Upper lobe of left lung (tissue), 4 donors: ENCODE data around the gene CEP131.

Source experiments
- EP300 ChIP-seq, 4 donors: sonication (generic); formaldehyde crosslinking; IDR thresholded peaks; one replicate each; pipeline ENCODE4 v1.5.1; 2017; ENCODE audit warnings: antibody characterized with exemption in 4 of 4, control low read depth in 2 of 4
- POLR2A ChIP-seq, 4 donors: fragments of 450-650 bp; IDR thresholded peaks; one replicate each; pipeline ENCODE4 v1.5.1; 2016 to 2017; ENCODE audit warnings: antibody characterized with exemption in 4 of 4, mild to moderate bottlenecking in 2 of 4
- POLR2AphosphoS5 ChIP-seq, 2 donors: sonication (generic); formaldehyde crosslinking; IDR thresholded peaks; one replicate each; pipeline ENCODE4 v1.5.1; 2017; ENCODE audit warnings: antibody characterized with exemption in 2 of 2
- TF ChIP-seq, protein P1 (sequence below), 6 experiments: fragments of 450-650 bp in 4 of 6; fragments of 200-600 bp in 2 of 6; sonication (generic) in 2 of 6; IDR thresholded peaks; one replicate each; pipeline ENCODE4 v1.5.1; 2016 to 2019; ENCODE audit warnings: antibody characterized with exemption in 6 of 6

DNA sequence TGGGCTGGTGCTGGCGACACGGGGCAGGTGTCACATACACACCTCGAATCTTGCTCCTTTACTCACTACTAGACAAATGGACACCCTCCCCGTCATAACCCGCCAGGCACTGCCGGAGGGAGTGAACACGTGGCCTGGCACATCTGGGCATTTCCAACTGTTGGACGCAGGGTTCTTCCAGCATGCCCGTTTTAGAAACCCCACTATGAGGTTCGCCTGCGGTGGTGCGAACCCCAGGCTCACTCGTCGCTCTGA, 6.8 kb upstream of the CEP131 start:
- TF ChIP-seq, protein P1, sequence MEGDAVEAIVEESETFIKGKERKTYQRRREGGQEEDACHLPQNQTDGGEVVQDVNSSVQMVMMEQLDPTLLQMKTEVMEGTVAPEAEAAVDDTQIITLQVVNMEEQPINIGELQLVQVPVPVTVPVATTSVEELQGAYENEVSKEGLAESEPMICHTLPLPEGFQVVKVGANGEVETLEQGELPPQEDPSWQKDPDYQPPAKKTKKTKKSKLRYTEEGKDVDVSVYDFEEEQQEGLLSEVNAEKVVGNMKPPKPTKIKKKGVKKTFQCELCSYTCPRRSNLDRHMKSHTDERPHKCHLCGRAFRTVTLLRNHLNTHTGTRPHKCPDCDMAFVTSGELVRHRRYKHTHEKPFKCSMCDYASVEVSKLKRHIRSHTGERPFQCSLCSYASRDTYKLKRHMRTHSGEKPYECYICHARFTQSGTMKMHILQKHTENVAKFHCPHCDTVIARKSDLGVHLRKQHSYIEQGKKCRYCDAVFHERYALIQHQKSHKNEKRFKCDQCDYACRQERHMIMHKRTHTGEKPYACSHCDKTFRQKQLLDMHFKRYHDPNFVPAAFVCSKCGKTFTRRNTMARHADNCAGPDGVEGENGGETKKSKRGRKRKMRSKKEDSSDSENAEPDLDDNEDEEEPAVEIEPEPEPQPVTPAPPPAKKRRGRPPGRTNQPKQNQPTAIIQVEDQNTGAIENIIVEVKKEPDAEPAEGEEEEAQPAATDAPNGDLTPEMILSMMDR (IDR thresholded peaks at IDR 0.05): no peak
- TF ChIP-seq EP300 (IDR thresholded peaks at IDR 0.05) (no peak), POLR2A (IDR thresholded peaks at IDR 0.05) (no peak), POLR2AphosphoS5 (IDR thresholded peaks at IDR 0.05) (no peak)
